ENCODE results near the gene MLLT10. TPM values are rescaled to one million over a fixed set of nuclear protein-coding genes. Genes with fewer than 3 reads are reported as not detected.
A peak's percentile ranks its signal among the peaks of the same experiment; 100 is the strongest.

MLLT10 gene
- total RNA-seq, 1 experiment from 2014 or later: 58.4 TPM

DNA sequence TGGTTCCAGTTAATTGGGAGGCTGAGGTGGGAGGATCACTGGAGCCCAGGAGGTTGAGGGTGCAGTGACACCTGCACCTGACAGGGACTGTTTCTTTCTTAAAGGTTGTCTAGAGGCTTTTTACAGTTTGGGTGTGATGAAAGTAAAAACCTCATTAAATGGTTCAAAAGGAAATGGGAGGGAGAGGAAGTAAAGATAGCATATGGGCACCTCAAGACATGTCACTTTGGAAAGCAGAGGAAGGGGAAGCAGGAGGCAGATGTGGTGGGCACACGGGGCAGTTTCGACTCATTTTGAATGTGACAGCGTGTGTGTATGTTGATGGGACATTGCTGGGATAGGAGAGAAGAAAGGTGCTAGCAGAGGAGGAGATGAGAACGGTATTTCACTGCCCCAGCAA is 203.1 kb downstream of the MLLT10 start:
- no peak overlapping the region for H3K27ac ChIP-seq (ENCODE audit: low read depth, low read length, poor library complexity, severe bottlenecking)
- TF ChIP-seq EZH2 (IDR thresholded peaks at IDR 0.05; ENCODE audit: borderline replicate concordance, low read depth, low read length, poor library complexity, severe bottlenecking): no peak
- TF ChIP-seq, protein P1, sequence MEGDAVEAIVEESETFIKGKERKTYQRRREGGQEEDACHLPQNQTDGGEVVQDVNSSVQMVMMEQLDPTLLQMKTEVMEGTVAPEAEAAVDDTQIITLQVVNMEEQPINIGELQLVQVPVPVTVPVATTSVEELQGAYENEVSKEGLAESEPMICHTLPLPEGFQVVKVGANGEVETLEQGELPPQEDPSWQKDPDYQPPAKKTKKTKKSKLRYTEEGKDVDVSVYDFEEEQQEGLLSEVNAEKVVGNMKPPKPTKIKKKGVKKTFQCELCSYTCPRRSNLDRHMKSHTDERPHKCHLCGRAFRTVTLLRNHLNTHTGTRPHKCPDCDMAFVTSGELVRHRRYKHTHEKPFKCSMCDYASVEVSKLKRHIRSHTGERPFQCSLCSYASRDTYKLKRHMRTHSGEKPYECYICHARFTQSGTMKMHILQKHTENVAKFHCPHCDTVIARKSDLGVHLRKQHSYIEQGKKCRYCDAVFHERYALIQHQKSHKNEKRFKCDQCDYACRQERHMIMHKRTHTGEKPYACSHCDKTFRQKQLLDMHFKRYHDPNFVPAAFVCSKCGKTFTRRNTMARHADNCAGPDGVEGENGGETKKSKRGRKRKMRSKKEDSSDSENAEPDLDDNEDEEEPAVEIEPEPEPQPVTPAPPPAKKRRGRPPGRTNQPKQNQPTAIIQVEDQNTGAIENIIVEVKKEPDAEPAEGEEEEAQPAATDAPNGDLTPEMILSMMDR (conservative IDR thresholded peaks at IDR 0.05; ENCODE audit: low read depth, low read length): no peak
- CTCF ChIA-PET: no interaction called here
- POLR2A ChIA-PET (ENCODE audit: low non-redundant PET): no interaction called here
- intact Hi-C loops (cut with micrococcal nuclease; ENCODE audit: unreplicated experiment): loop anchor here (10.0 kb wide), 2 partner anchors 218 to 662 kb away; no protein-coding TSS in a partner anchor
- no peak overlapping the region for H3K4me3 ChIP-seq (ENCODE audit: low read depth, low read length, poor library complexity, severe bottlenecking)
- H3K27me3 ChIP-seq (replicated peaks; ENCODE audit: insufficient read depth, low read depth, low read length, poor library complexity): no peaks in the 10 kb centered on the region
- H3K9me3 ChIP-seq (ENCODE audit: low read depth, low read length, poor library complexity, severe bottlenecking): no peaks in the 10 kb centered on the region
- peaks cover 50% of the 10 kb centered on the region for H3K36me3 ChIP-seq (ENCODE audit: insufficient read depth, low read length, poor library complexity, severe bottlenecking)
- DNase-seq (ENCODE audit: low spot score): no peak
- peaks cover 24% of the 10 kb centered on the region for H3K4me1 ChIP-seq (ENCODE audit: insufficient read depth, low read length, poor library complexity, severe bottlenecking)
- BruUV-seq (replicated peaks): no TSS peak

DNA sequence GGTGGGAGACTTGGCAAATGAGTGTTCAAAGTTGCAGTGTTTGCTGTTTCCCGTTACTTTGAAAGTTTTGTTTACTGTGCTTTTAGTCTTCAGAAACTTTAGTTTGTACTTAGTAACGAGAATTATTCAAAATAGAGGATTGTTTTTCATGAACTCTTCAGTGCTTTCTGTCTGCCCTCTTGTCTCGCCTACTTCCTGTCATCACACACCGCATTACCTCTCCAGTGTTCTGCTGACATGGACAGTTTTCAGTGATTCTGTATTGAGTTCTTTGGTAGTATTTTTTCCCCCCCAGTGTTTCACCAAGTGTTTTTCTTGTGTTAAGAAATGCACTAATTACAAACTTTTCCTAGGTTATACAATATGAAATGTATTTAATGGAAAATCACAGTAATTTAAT is 207.0 kb downstream of the MLLT10 start:
- DNase-seq (ENCODE audit: low spot score): no peak
- TF ChIP-seq, protein P1 (conservative IDR thresholded peaks at IDR 0.05; ENCODE audit: low read depth, low read length): no peak
- TF ChIP-seq EZH2 (IDR thresholded peaks at IDR 0.05; ENCODE audit: borderline replicate concordance, low read depth, low read length, poor library complexity, severe bottlenecking): no peak
- Histone ChIP-seq H3K27me3 (replicated peaks; ENCODE audit: insufficient read depth, low read depth, low read length, poor library complexity) (no peaks in the 10 kb centered on the region), H3K36me3 (ENCODE audit: insufficient read depth, low read length, poor library complexity, severe bottlenecking) (peaks cover 47% of the 10 kb centered on the region), H3K27ac (ENCODE audit: low read depth, low read length, poor library complexity, severe bottlenecking) (no peak overlapping the region), H3K4me1 (ENCODE audit: insufficient read depth, low read length, poor library complexity, severe bottlenecking) (no peaks in the 10 kb centered on the region), H3K9me3 (ENCODE audit: low read depth, low read length, poor library complexity, severe bottlenecking) (no peaks in the 10 kb centered on the region), H3K4me3 (ENCODE audit: low read depth, low read length, poor library complexity, severe bottlenecking) (no peak overlapping the region)
- ChIA-PET POLR2A (ENCODE audit: low non-redundant PET) (no interaction called here), CTCF (no interaction called here)
- intact Hi-C loops (cut with micrococcal nuclease; ENCODE audit: unreplicated experiment): no loop called here
- no TSS peak for BruUV-seq (replicated peaks)

DNA sequence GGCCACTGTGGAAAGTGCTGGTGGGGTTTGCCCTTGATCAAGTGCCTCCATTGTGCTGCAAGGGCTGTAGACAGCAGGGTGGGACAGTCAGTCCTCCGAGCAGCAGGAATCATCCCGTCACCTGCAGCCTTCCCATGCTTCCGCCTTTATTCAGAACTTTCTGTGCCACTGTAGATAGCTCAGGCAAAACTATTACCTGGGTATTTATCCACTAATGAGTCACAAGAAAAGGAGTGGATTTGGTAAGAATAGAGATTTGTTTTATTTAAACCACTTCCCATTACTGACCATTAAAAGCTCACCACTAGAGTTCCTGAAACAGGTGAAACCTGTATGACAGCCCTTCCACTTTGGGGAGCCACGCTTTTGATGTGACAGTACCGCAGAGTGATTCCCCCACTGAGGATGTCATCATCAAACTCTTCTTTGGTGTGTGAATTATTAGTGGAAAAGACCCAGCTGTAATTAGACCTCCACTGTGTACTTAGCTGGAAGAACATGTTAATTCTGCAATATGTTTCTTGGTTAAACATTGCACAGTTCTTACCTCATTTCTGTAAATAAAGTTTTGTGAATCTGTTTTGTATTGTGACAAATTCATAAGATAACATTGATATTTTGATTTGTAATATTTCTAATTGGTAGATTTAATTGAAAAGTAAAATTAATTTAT is 208.8 kb downstream of the MLLT10 start:
- H3K36me3 ChIP-seq (ENCODE audit: insufficient read depth, low read length, poor library complexity, severe bottlenecking): peaks cover 40% of the 10 kb centered on the region
- H3K9me3 ChIP-seq (ENCODE audit: low read depth, low read length, poor library complexity, severe bottlenecking): no peaks in the 10 kb centered on the region
- DNase-seq (ENCODE audit: low spot score): no peak
- ChIA-PET POLR2A (ENCODE audit: low non-redundant PET) (no interaction called here), CTCF (no interaction called here)
- intact Hi-C loops (cut with micrococcal nuclease; ENCODE audit: unreplicated experiment): no loop called here
- no peak overlapping the region for H3K27ac ChIP-seq (ENCODE audit: low read depth, low read length, poor library complexity, severe bottlenecking)
- TF ChIP-seq, protein P1 (conservative IDR thresholded peaks at IDR 0.05; ENCODE audit: low read depth, low read length): no peak
- TF ChIP-seq EZH2 (IDR thresholded peaks at IDR 0.05; ENCODE audit: borderline replicate concordance, low read depth, low read length, poor library complexity, severe bottlenecking): no peak
- H3K4me1 ChIP-seq (ENCODE audit: insufficient read depth, low read length, poor library complexity, severe bottlenecking): no peaks in the 10 kb centered on the region
- TSS peak; percentile 26 for BruUV-seq (replicated peaks)
- H3K27me3 ChIP-seq (replicated peaks; ENCODE audit: insufficient read depth, low read depth, low read length, poor library complexity): no peaks in the 10 kb centered on the region
- H3K4me3 ChIP-seq (ENCODE audit: low read depth, low read length, poor library complexity, severe bottlenecking): no peak overlapping the region
